ENCODE results near the gene HOXA7.
A peak's percentile ranks its signal among the peaks of the same experiment; 100 is the strongest.

- TF ChIP-seq RXRA (IDR thresholded peaks at IDR 0.05; ENCODE audit: borderline replicate concordance, low read depth) (no peak), POLR2AphosphoS5 (IDR thresholded peaks at IDR 0.05; ENCODE audit: low read depth, low read length) (no peak), JUND (IDR thresholded peaks at IDR 0.05) (no peak), PBX3 (IDR thresholded peaks at IDR 0.05) (no peak), CHD2 (IDR thresholded peaks at IDR 0.05; ENCODE audit: low read length, partially characterized antibody) (no peak), CTCF (IDR thresholded peaks at IDR 0.05) (no peak), GABPA (IDR thresholded peaks at IDR 0.05; ENCODE audit: low read depth) (no peak), ELF1 (IDR thresholded peaks at IDR 0.05) (no peak), EZH2phosphoT487 (IDR thresholded peaks at IDR 0.05; ENCODE audit: borderline replicate concordance, low read depth) (peak; percentile 35; the same call in 1 of the 2 replicates), USF1 (IDR thresholded peaks at IDR 0.05; ENCODE audit: borderline replicate concordance, low read depth) (no peak), SMC3 (IDR thresholded peaks at IDR 0.05; ENCODE audit: low read depth, low read length) (no peak), IRF3 (IDR thresholded peaks at IDR 0.05; ENCODE audit: low read depth, low read length) (no peak), REST (IDR thresholded peaks at IDR 0.05; ENCODE audit: low read depth, low read length) (no peak), TCF12 (IDR thresholded peaks at IDR 0.05) (no peak)
Measured at GRCh38 chr7:27158436-27159265, 2.2 kb upstream of the HOXA7 start.

All from SK-N-SH (cell line).